ENCODE data around the gene YIPF7.

Gene YIPF7

DNA sequence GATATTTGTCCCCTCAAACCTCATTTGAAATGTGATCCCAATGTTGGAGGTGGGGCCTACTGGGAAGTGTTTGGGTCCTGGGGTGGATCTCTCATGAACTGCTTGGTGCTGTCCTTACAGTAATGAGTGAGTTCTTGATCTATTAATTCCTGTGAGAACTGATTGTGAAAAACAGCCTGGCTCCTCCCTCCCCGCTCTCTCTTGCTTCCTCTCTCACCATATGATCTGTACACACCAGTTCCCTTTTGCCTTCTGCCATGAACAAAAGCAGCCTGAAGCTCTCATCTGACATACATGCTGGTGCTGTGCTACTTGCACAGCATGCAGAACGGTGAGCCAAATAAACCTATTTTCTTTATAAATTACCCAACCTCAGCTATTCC is 11.2 kb upstream of the YIPF7 start:
- H3K4me1 ChIP-seq = no peaks in the 10 kb centered on the region
- no peak for DNase-seq
- no peaks in the 10 kb centered on the region for H3K36me3 ChIP-seq
- TF ChIP-seq, protein P1, sequence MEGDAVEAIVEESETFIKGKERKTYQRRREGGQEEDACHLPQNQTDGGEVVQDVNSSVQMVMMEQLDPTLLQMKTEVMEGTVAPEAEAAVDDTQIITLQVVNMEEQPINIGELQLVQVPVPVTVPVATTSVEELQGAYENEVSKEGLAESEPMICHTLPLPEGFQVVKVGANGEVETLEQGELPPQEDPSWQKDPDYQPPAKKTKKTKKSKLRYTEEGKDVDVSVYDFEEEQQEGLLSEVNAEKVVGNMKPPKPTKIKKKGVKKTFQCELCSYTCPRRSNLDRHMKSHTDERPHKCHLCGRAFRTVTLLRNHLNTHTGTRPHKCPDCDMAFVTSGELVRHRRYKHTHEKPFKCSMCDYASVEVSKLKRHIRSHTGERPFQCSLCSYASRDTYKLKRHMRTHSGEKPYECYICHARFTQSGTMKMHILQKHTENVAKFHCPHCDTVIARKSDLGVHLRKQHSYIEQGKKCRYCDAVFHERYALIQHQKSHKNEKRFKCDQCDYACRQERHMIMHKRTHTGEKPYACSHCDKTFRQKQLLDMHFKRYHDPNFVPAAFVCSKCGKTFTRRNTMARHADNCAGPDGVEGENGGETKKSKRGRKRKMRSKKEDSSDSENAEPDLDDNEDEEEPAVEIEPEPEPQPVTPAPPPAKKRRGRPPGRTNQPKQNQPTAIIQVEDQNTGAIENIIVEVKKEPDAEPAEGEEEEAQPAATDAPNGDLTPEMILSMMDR (IDR thresholded peaks at IDR 0.05; ENCODE audit: low read depth, low read length) = no peak
- H3K4me3 ChIP-seq (ENCODE audit: low read depth, low read length) = no peak overlapping the region
- no peaks in the 10 kb centered on the region; the same call in 1 of the 2 replicates for H3K27me3 ChIP-seq
- H3K9me3 ChIP-seq = no peaks in the 10 kb centered on the region

DNA sequence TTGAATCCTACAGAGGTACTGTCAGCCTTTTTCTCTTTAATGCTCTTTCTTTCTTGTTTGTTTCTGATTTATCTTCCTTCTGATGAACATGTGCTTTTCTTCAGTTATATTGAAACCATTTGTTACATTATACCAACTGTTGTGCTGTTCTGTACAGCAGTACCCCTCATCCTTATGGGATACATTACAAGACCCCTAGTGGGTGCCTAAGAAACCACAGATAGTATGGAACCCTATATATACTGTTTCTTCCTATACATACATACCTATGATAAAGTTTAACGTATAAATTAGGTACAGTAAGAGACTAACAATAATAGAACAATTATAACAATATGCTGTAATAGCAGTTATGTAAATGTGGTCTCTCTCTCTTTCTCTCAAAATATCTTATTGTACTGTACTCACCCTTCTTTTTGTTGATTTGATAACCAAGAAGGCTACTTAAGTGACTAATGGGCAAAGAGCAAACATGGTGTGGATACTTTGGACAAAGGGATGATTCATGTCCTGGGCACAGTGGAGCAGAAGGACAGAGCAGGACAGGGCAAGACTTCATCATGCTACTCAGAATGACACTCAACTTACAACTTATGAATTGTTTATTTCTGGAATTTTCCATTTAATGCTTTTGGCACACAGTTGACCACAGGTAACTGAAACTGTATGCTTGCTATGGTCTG is 10.7 kb upstream of the YIPF7 start:
- H3K9me3 ChIP-seq = no peaks in the 10 kb centered on the region
- TF ChIP-seq, protein P1 (IDR thresholded peaks at IDR 0.05; ENCODE audit: low read depth, low read length) = no peak
- no peaks in the 10 kb centered on the region; the same call in 1 of the 2 replicates for H3K27me3 ChIP-seq
- no peaks in the 10 kb centered on the region for H3K36me3 ChIP-seq
- no peaks in the 10 kb centered on the region for H3K4me1 ChIP-seq
- DNase-seq = no peak
- no peak overlapping the region for H3K4me3 ChIP-seq (ENCODE audit: low read depth, low read length)

- TF ChIP-seq, protein P1 (IDR thresholded peaks at IDR 0.05; ENCODE audit: low read depth, low read length) = no peak
- Histone ChIP-seq H3K27me3 (no peaks in the 10 kb centered on the region), H3K36me3 (no peaks in the 10 kb centered on the region), H3K4me1 (no peaks in the 10 kb centered on the region), H3K9me3 (no peaks in the 10 kb centered on the region), H3K4me3 (ENCODE audit: low read depth, low read length) (no peak overlapping the region)
- no peak for DNase-seq
These were observed 9.0 kb upstream of the YIPF7 start for GRCh38 chr4:44660396-44660795.

DNA sequence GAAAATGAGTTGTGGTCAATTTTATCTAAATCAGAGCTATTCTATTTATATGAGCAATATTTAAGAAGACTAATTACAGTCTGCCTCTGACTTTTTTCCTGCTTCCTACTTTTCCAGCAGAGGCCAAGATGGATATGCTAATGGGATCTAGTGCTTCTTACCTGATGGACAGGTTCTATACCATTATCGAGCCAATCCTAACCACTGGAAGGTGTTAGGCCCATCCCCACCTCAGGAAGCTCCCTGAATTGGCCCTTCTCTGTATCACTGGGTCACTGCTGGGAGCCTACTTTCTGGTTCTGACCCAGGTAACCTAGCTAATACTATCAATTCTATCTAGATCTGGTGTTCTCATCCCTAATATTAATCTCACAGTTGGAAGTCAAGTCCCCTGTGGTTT is 577 bp upstream of the YIPF7 start:
- H3K27me3 ChIP-seq = no peaks in the 10 kb centered on the region
- no peaks in the 10 kb centered on the region for H3K4me1 ChIP-seq
- TF ChIP-seq, protein P1 (IDR thresholded peaks at IDR 0.05; ENCODE audit: low read depth, low read length) = no peak
- DNase-seq = no peak
- H3K4me3 ChIP-seq (ENCODE audit: low read depth, low read length) = no peak overlapping the region
- no peaks in the 10 kb centered on the region for H3K36me3 ChIP-seq
- no peaks in the 10 kb centered on the region for H3K9me3 ChIP-seq

GRCh38 chr4:44646151-44646550 is 5.3 kb downstream of the YIPF7 start:
- no peaks in the 10 kb centered on the region for H3K27me3 ChIP-seq
- H3K4me1 ChIP-seq = no peaks in the 10 kb centered on the region
- no peak overlapping the region for H3K4me3 ChIP-seq (ENCODE audit: low read depth, low read length)
- no peaks in the 10 kb centered on the region for H3K36me3 ChIP-seq
- DNase-seq = no peak
- TF ChIP-seq, protein P1 (IDR thresholded peaks at IDR 0.05; ENCODE audit: low read depth, low read length) = no peak
- H3K9me3 ChIP-seq = no peaks in the 10 kb centered on the region

DNA sequence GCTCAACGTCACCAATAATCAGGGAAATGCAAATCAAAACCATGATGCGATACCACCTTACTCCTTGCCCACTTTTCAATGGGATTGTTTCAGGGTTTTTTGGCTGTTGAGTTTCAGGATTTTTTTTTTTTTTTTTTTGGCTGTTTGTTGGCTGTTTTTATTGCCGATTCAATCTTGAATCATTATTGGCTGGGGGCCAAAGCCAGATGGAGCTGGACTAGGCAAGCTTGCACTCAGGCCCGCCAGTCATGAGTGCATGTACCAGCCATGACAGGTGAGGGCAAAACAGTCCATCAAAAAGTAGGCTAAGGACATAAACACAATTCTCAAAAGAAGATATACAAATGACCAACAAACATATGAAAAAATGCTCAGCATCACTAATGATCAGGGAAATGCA is 13.3 kb downstream of the YIPF7 start:
- TF ChIP-seq, protein P1 (IDR thresholded peaks at IDR 0.05; ENCODE audit: low read depth, low read length) = no peak
- no peaks in the 10 kb centered on the region for H3K27me3 ChIP-seq
- no peaks in the 10 kb centered on the region for H3K9me3 ChIP-seq
- H3K4me3 ChIP-seq (ENCODE audit: low read depth, low read length) = no peak overlapping the region
- H3K36me3 ChIP-seq = no peaks in the 10 kb centered on the region
- DNase-seq = peak; percentile 22
- H3K4me1 ChIP-seq = no peaks in the 10 kb centered on the region

Data from BE2C (cell line).